Kidney (tissue), 14 donors: ENCODE measurements around the gene TBL1X. TPM values are rescaled to one million over a fixed set of nuclear protein-coding genes. Genes with fewer than 3 reads are reported as not detected.

Source experiments
- DNase-seq, 5 donors: peaks; one replicate each; pipeline ENCODE4 v3.0.0-alpha.2; 2013 to 2020
- FAIRE-seq: peaks from 2 replicates; lab custom pipeline; 2012; peaks lifted over from hg19 to GRCh38; lab: Jason Lieb, UNC
- H3K27ac ChIP-seq, 2 donors: one replicate each; pipeline ENCODE4 v1.7.0; 2013; ENCODE audit warnings: low read depth in 2 of 2, low read length in 2 of 2, inconsistent platforms in 1 of 2
- H3K27me3 ChIP-seq: one replicate; pipeline ENCODE4 v1.7.1; 2013; ENCODE audit warnings: low read length, inconsistent platforms; ENCODE audit not compliant: control insufficient read depth, insufficient read depth
- H3K36me3 ChIP-seq, 3 donors: one replicate each; pipeline versions ENCODE4 v1.7.0 to v1.7.1; 2013; ENCODE audit warnings: low read length in 3 of 3, control low read depth in 1 of 3, inconsistent platforms in 1 of 3; ENCODE audit not compliant: insufficient read depth in 3 of 3, control insufficient read depth in 2 of 3
- H3K4me1 ChIP-seq, 3 donors: one replicate each; pipeline versions ENCODE4 v1.7.0 to v1.7.1; 2013; ENCODE audit warnings: low read length in 3 of 3, inconsistent platforms in 1 of 3, low read depth in 1 of 3; ENCODE audit not compliant: control insufficient read depth in 2 of 3, insufficient read depth in 2 of 3
- H3K4me3 ChIP-seq, 3 donors: one replicate each; pipeline versions ENCODE4 v1.7.0 to v1.8.1; 2013; ENCODE audit warnings: low read length in 3 of 3, control low read depth in 1 of 3, inconsistent platforms in 1 of 3
- H3K9ac ChIP-seq, 3 donors: one replicate each; pipeline versions ENCODE4 v1.7.0 to v1.7.1; 2013; ENCODE audit warnings: low read length in 3 of 3, control low read depth in 1 of 3, inconsistent platforms in 1 of 3
- H3K9me3 ChIP-seq, 3 donors: one replicate each; pipeline versions ENCODE4 v1.7.0 to v1.7.1; 2013; ENCODE audit warnings: low read length in 3 of 3, control low read depth in 1 of 3, inconsistent platforms in 1 of 3; ENCODE audit not compliant: control insufficient read depth in 2 of 3, insufficient read depth in 1 of 3
- intact Hi-C: fragments of 100-400 bp; cut with DNase I; formaldehyde crosslinking; loops from one replicate; pipeline ENCODE4 v1.11.1; 2022
- polyA plus RNA-seq: library from polyadenylated mRNA; stranded (reverse); fragments of 350-450 nt; fragmentation: Illumina TruSeq; extraction: RNeasy Lipid Tissue Mini Kit (QIAGEN cat#74804); gene quantifications from one replicate; pipeline ENCODE4 v1.2.3, GENCODE V29; 2014; ENCODE audit warnings: low read depth, low replicate concordance; ENCODE audit not compliant: insufficient read depth
- total RNA-seq: library from RNA; stranded (reverse); fragmentation: NEBNext Ultra II Directional; extraction: Animal tissue kit (Norgen Biotek cat#: 25700); gene quantifications from one replicate; pipeline ENCODE4 v1.2.1, GENCODE V29; 2021
- TF ChIP-seq, protein P1 (sequence below): IDR thresholded peaks from 3 replicates; pipeline ENCODE4 v1.5.1; 2012; ENCODE audit warnings: mild to moderate bottlenecking, moderate library complexity, borderline replicate concordance; ENCODE audit not compliant: insufficient read depth; ENCODE audit errors: extremely low read depth
- donor health status: control.
- donor health status: control.
- donor health status: control.
- donor health status: control.
- donor health status: control.
- donor health status: DM: yes; HTN: yes; CAD: no.
- donor health status: Normal renal cell carcinoma (clear cell type).

Gene TBL1X
- total and polyA plus RNA-seq, 2 donors from 2014 or later, result 12.5 to 43.0 TPM

DNA sequence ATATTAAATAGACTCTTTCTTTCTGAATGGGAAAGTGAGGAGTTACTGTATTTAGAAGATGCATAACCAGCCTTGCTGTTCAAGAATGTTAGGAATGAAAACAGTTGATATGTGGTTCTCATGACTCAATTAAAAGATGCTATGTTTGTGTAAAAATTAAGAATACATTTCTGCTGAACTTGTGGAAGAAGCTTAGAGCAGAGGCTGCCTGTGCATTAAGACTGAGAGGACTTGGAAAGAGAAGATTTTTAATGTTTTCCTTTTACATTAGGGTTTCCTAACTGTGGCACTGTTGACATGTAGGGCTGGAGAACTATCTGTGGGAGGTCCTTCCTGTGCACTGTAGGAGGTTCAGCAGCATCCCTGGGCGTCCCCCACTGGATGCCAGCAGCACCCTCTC is 163.1 kb downstream of the TBL1X start:
- H3K4me1 ChIP-seq, result no peaks in the 10 kb centered on the region
- DNase-seq (no peak), FAIRE-seq (no peak)
- H3K9ac ChIP-seq, result no peak overlapping the region
- H3K4me3 ChIP-seq, result no peak overlapping the region
- TF ChIP-seq, protein P1, sequence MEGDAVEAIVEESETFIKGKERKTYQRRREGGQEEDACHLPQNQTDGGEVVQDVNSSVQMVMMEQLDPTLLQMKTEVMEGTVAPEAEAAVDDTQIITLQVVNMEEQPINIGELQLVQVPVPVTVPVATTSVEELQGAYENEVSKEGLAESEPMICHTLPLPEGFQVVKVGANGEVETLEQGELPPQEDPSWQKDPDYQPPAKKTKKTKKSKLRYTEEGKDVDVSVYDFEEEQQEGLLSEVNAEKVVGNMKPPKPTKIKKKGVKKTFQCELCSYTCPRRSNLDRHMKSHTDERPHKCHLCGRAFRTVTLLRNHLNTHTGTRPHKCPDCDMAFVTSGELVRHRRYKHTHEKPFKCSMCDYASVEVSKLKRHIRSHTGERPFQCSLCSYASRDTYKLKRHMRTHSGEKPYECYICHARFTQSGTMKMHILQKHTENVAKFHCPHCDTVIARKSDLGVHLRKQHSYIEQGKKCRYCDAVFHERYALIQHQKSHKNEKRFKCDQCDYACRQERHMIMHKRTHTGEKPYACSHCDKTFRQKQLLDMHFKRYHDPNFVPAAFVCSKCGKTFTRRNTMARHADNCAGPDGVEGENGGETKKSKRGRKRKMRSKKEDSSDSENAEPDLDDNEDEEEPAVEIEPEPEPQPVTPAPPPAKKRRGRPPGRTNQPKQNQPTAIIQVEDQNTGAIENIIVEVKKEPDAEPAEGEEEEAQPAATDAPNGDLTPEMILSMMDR, result no peak
- no peaks in the 10 kb centered on the region for H3K36me3 ChIP-seq
- H3K27ac ChIP-seq, result no peak overlapping the region
- H3K27me3 ChIP-seq, result no peaks in the 10 kb centered on the region
- no peaks in the 10 kb centered on the region for H3K9me3 ChIP-seq
- intact Hi-C loops, result no loop called here

DNA sequence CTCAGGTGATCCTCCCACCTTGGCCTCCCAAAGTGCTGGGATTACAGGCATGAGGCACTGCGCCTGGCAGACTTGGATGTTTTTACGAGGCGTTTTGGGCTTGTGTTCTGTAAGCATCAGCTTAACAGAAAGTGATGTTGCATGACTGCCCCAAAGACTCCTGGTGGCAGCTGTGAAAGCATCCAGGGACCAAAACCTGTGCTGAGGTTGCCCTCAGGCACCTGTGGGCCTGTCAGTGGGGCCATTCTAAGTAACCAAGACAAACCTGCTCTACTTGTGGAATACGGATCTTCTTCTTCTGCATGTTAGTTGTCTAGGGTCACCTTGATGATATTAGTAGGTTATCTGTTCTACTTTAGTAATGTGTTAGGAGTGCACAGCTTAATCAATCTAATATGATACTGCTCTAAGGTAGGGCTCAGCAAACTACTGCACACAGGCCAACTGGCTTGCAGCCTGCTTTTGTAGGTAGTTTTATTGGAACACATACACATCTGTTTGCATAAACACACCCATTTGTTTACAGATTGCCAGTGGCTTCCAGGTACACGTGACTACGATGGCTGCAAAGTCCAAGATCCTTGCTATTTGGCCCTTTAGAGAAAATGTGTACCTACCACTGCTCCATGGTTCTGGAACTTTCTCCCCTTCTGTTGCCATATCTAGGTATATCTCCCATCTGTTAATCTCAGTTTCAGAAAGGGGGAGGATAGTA is 164.1 kb downstream of the TBL1X start:
- no peak for FAIRE-seq

DNA sequence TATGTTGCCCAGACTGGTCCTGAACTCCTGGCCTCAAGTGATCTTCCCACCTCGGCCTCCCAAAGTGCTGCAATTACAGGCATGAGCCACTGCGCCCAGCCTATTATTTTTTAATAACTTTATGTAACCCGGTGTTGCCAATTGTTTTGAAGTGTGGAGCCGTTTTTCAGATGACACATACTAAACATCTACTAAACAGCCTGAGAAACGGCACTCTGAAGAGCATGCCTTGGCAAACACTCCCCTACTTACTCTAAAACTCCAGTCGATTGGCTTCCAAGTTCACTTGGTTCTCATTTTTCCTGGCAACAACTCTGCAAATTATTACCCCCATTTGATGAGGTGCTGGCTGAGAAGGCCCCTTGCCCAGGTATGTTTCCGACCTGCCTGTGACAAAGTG is 169.7 kb downstream of the TBL1X start:
- Histone ChIP-seq H3K4me1 (no peaks in the 10 kb centered on the region), H3K4me3 (no peak overlapping the region), H3K36me3 (no peaks in the 10 kb centered on the region), H3K9me3 (no peaks in the 10 kb centered on the region), H3K9ac (no peak overlapping the region), H3K27ac (no peak overlapping the region), H3K27me3 (no peaks in the 10 kb centered on the region)
- no peak for FAIRE-seq
- DNase-seq, result no peak
- intact Hi-C loops, result no loop called here
- TF ChIP-seq, protein P1, result no peak

More for the DNA sequence above, 164.1 kb downstream of the TBL1X start:
- Histone ChIP-seq H3K9ac (no peak overlapping the region), H3K27me3 (no peaks in the 10 kb centered on the region), H3K4me3 (no peak overlapping the region), H3K4me1 (no peaks in the 10 kb centered on the region), H3K9me3 (no peaks in the 10 kb centered on the region), H3K36me3 (no peaks in the 10 kb centered on the region), H3K27ac (no peak overlapping the region)
- TF ChIP-seq, protein P1, result no peak
- intact Hi-C loops, result no loop called here
- DNase-seq, result no peak
